HL-60 (cell line): Measurements from ENCODE around the gene RPL26.

Experiments
- GABPA ChIP-seq: IDR thresholded peaks from 2 replicates; pipeline ENCODE4 v1.6.1; 2012; ENCODE audit warnings: low read depth
- TF ChIP-seq, protein P1 (sequence below): IDR thresholded peaks from one replicate; pipeline ENCODE4 v1.5.1; 2011; ENCODE audit warnings: low read length, control low read depth, inconsistent platforms; ENCODE audit not compliant: insufficient read depth

DNA sequence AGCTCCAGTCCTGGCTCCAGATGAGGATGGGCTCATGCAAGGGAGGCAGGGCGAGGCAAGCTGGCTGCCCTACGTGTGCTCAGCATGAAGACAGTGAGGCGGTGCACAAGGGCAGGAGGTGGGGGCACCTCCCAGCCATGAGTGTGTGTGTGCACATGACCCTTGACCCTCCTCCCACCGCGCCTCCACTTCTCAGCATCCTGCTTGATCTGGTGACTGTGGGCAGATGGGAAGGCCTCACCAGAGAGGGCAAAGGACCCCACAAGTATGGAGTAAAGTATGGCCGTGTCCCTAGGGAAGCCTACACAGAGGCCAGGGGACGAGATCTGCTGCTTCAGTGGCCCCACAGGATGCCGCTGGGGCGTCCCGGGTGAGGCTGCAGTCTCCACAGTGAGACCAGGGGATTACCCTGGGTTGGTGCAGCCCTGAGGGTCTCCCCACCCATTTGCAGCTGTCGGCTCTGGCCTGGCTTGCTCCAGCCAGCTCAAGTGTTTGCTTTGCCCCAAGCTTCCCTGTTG lies 22.6 kb upstream of the RPL26 start:
- TF ChIP-seq, protein P1, sequence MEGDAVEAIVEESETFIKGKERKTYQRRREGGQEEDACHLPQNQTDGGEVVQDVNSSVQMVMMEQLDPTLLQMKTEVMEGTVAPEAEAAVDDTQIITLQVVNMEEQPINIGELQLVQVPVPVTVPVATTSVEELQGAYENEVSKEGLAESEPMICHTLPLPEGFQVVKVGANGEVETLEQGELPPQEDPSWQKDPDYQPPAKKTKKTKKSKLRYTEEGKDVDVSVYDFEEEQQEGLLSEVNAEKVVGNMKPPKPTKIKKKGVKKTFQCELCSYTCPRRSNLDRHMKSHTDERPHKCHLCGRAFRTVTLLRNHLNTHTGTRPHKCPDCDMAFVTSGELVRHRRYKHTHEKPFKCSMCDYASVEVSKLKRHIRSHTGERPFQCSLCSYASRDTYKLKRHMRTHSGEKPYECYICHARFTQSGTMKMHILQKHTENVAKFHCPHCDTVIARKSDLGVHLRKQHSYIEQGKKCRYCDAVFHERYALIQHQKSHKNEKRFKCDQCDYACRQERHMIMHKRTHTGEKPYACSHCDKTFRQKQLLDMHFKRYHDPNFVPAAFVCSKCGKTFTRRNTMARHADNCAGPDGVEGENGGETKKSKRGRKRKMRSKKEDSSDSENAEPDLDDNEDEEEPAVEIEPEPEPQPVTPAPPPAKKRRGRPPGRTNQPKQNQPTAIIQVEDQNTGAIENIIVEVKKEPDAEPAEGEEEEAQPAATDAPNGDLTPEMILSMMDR, result no peak
- no peak for TF ChIP-seq GABPA
